ENCODE results near the gene EHF.

DNA sequence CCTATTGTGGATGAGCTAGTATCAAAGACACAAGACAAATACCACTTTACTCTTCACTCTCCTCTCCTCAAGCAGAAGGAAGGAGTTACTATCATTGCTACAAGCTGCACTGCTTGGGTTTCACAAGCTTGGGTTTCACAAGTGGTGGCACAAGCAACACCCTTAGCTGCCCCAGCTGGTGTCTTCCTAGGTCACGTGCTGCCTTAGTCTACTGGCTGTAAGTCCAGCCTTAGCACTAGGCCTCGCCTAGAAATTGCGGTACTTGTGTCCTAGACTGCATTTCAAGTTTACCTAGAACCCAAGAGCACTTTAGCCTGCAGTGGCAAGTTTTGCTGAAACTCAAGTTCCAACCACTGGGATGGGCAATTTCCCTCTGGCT, 86.6 kb downstream of the EHF start:
- TF ChIP-seq, protein P1, sequence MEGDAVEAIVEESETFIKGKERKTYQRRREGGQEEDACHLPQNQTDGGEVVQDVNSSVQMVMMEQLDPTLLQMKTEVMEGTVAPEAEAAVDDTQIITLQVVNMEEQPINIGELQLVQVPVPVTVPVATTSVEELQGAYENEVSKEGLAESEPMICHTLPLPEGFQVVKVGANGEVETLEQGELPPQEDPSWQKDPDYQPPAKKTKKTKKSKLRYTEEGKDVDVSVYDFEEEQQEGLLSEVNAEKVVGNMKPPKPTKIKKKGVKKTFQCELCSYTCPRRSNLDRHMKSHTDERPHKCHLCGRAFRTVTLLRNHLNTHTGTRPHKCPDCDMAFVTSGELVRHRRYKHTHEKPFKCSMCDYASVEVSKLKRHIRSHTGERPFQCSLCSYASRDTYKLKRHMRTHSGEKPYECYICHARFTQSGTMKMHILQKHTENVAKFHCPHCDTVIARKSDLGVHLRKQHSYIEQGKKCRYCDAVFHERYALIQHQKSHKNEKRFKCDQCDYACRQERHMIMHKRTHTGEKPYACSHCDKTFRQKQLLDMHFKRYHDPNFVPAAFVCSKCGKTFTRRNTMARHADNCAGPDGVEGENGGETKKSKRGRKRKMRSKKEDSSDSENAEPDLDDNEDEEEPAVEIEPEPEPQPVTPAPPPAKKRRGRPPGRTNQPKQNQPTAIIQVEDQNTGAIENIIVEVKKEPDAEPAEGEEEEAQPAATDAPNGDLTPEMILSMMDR (conservative IDR thresholded peaks at IDR 0.05) = no peak
- TF ChIP-seq EZH2 (IDR thresholded peaks at IDR 0.05; ENCODE audit: low read depth) = no peak

Measured in PC-9 (cell line).